H1 (cell line): ENCODE measurements around the gene LY6G6C. TPM values are rescaled to one million over a fixed set of nuclear protein-coding genes. Genes with fewer than 3 reads are reported as not detected.

Experiments
- BRCA1 ChIP-seq: IDR thresholded peaks from 2 replicates; pipeline ENCODE4 v1.6.1; 2012; ENCODE audit warnings: low read depth, low read length, improper control_type of control experiment
- CHD7 ChIP-seq: fragments of 300-600 bp; sonication (generic); IDR thresholded peaks from 2 replicates; pipeline ENCODE4 v1.7.1; 2012; ENCODE audit warnings: low read length, moderate library complexity, mild to moderate bottlenecking, inconsistent platforms; ENCODE audit not compliant: insufficient replicate concordance
- FOSL1 ChIP-seq: IDR thresholded peaks from 2 replicates; pipeline ENCODE4 v1.6.1; 2011; ENCODE audit warnings: mild to moderate bottlenecking, low read depth, low read length, moderate library complexity; ENCODE audit not compliant: insufficient read depth
- GABPA ChIP-seq: IDR thresholded peaks from 2 replicates; pipeline ENCODE4 v1.6.1; 2011; ENCODE audit warnings: mild to moderate bottlenecking, low read length, moderate library complexity, borderline replicate concordance; ENCODE audit not compliant: insufficient read depth
- JUND ChIP-seq: IDR thresholded peaks from 2 replicates; pipeline ENCODE4 v1.6.1; 2011; ENCODE audit warnings: mild to moderate bottlenecking, improper control_type of control experiment, low read length
- RBBP5 ChIP-seq: IDR thresholded peaks from 2 replicates; pipeline ENCODE4 v1.7.1; 2012; ENCODE audit warnings: low read depth, mild to moderate bottlenecking, inconsistent platforms, low read length, moderate library complexity, borderline replicate concordance
- RFX5 ChIP-seq: IDR thresholded peaks from 2 replicates; pipeline ENCODE4 v1.6.1; 2011; ENCODE audit warnings: low read depth, low read length, improper control_type of control experiment, borderline replicate concordance
- SP1 ChIP-seq: IDR thresholded peaks from 2 replicates; pipeline ENCODE4 v1.6.1; 2011; ENCODE audit warnings: low read depth, low read length
- SP4 ChIP-seq: IDR thresholded peaks from 2 replicates; pipeline ENCODE4 v1.6.1; 2012; ENCODE audit warnings: low read length, inconsistent platforms
- SRF ChIP-seq: IDR thresholded peaks from 2 replicates; pipeline ENCODE4 v1.6.1; 2011; ENCODE audit warnings: mild to moderate bottlenecking, low read depth, low read length, moderate library complexity
- TBP ChIP-seq: IDR thresholded peaks from 2 replicates; pipeline ENCODE4 v1.6.1; 2011; ENCODE audit warnings: low read depth, low read length, improper control_type of control experiment
- ZNF274 ChIP-seq: IDR thresholded peaks from 2 replicates; pipeline ENCODE4 v1.7.0; 2012; ENCODE audit warnings: low read length, borderline replicate concordance; ENCODE audit errors: extremely low read depth
- polyA plus RNA-seq, 7 experiments: library from polyadenylated mRNA; depleted of rRNA in 3 of 7; stranded (reverse) in 5 of 7; unstranded in 2 of 7; fragments of >200 nt in 5 of 7; fragments of 200-250 nt in 2 of 7; gene quantifications; 1 replicate in 5 of 7; 2 replicates in 1 of 7; 4 replicates in 1 of 7; pipeline versions ENCODE4 v1.2.1 to v1.2.3, GENCODE V29; 2011 to 2013; ENCODE audit warnings: missing spikeins in 2 of 7, mixed read lengths in 2 of 7
- total RNA-seq: library from RNA; stranded (reverse); fragmentation: NEBNext Ultra II Directional; extraction: Animal tissue kit (Norgen Biotek cat#: 25700); gene quantifications from 2 replicates; pipeline ENCODE4 v1.2.1, GENCODE V29; 2021

The LY6G6C gene
- total and polyA plus RNA-seq, 2 of the 8 experiments (the other 6 are each of a cell fraction or from before 2014, with no cell fraction given) = 0.23 TPM; not detected in 1

DNA sequence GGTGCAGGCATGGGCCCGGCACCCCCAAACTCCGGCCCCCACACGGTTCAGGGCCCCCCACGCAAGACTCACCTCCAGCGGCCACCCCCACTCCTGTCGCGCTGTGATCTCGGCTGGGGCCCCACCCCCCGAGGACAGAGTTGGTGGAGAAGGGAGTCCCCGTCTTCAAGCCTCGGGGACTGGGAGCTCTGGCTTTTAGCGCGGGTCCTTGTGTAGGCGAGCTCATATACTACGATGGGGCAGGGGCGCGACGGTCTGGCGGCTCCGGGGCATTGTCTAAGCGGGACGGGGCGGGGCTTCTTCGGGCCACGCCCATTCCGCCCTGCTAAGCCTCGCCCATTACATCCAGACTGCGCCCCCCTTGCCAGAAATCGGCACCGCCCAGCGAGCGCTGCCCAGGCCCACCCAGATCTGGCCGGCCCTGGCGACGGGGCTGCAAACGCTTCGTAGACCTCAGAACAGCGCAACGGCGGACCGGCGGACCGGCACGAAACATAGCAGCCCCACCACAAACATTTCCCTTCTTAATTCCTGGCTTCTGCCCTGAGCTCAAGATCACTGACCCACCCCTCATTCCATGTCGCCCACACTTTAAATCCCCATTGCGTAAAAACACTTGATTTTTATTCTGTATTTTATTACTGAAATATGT lies 8.6 kb upstream of the LY6G6C start (continued):
- TF ChIP-seq CHD7 (no peak), SP4 (no peak), SRF (no peak), RFX5 (no peak), GABPA (no peak), JUND (no peak), BRCA1 (no peak), TBP (peak; percentile 49), RBBP5 (0 out of 2 replicates have a peak, but pooled peaks have one; percentile 9), ZNF274 (no peak), FOSL1 (no peak), SP1 (peak; percentile 53)
